GM12878 (cell line): Measurements from ENCODE around the gene HIBCH. TPM values are rescaled to one million over a fixed set of nuclear protein-coding genes. Genes with fewer than 3 reads are reported as not detected.

Experiments
- REST ChIP-seq: IDR thresholded peaks from 2 replicates; pipeline ENCODE4 v1.6.1; 2012; ENCODE audit warnings: mild to moderate bottlenecking, low read depth, low read length
- polyA plus RNA-seq, 11 experiments: library from polyadenylated mRNA; depleted of rRNA in 4 of 11; unstranded in 6 of 11; stranded (reverse) in 5 of 11; fragments of >200 nt; fragmentation: Nextera tagmentation in 4 of 11; fragmentation: Illumina TruSeq in 1 of 11; extraction: Ambion mirVana in 4 of 11; extraction: Trizol in 1 of 11; gene quantifications; 1 replicate in 1 of 11; 2 replicates in 10 of 11; pipeline versions ENCODE4 v1.2.1 to v1.2.3, GENCODE V29; 2011 to 2016; ENCODE audit warnings: inconsistent platforms in 2 of 11, missing spikeins in 2 of 11, low read depth in 1 of 11
- total RNA-seq, 4 experiments: library from RNA; depleted of rRNA in 3 of 4; stranded (reverse); fragments of >200 nt in 3 of 4; fragmentation: Illumina TruSeq in 1 of 4; extraction: Trizol in 1 of 4; gene quantifications; 2 replicates each; pipeline versions ENCODE4 v1.2.1 to v1.2.3, GENCODE V29; 2013 to 2021

HIBCH gene
- total and polyA plus RNA-seq, 10 of the 15 experiments (the other 5 are each of a cell fraction or from before 2014, with no cell fraction given), result 22.3 to 81.0 (median 37.4) TPM

GRCh38 chr2:190156530-190157212 lies 163.0 kb downstream of the HIBCH start (continued):
- no peak for TF ChIP-seq REST

Other genes starting within 250 kb of the HIBCH start
- gene INPP1, start 23.8 kb upstream of the HIBCH start, total RNA-seq (2014; rRNA removed), result 6.7 and 7.4 TPM in 2 replicates
- 9.7 and 10.8 TPM in 2 replicates for gene INPP1, start 23.8 kb upstream of the HIBCH start, total RNA-seq (2014; rRNA removed; fragmentation: Illumina TruSeq; extraction: Trizol)
- 9.0 and 9.9 TPM in 2 replicates for gene INPP1, start 23.8 kb upstream of the HIBCH start, total RNA-seq (2021)
- 16.6 and 16.7 TPM in 2 replicates for gene INPP1, start 23.8 kb upstream of the HIBCH start, polyA plus RNA-seq (2011; rRNA removed)
- gene INPP1, start 23.8 kb upstream of the HIBCH start, polyA plus RNA-seq (2014; fragmentation: Illumina TruSeq; extraction: Trizol), result 17.9 and 23.6 TPM in 2 replicates
- gene INPP1, start 23.8 kb upstream of the HIBCH start, polyA plus RNA-seq (2014; fragmentation: Nextera tagmentation; extraction: Ambion mirVana), result 1 to 10 TPM; 3.3 to 8.9 TPM
- gene INPP1, start 23.8 kb upstream of the HIBCH start, polyA plus RNA-seq (2014; rRNA removed), result 12.3 and 13.2 TPM in 2 replicates
- 10 to 100 TPM; 13.2 to 13.3 TPM for gene INPP1, start 23.8 kb upstream of the HIBCH start, polyA plus RNA-seq (2016; fragmentation: Nextera tagmentation; extraction: Ambion mirVana)
- 38.3 and 38.6 TPM in 2 replicates for gene MFSD6, start 88.5 kb upstream of the HIBCH start, total RNA-seq (2014; rRNA removed)
- gene MFSD6, start 88.5 kb upstream of the HIBCH start, total RNA-seq (2014; rRNA removed; fragmentation: Illumina TruSeq; extraction: Trizol), result 20.6 and 21.5 TPM in 2 replicates
- 42.6 and 44.1 TPM in 2 replicates for gene MFSD6, start 88.5 kb upstream of the HIBCH start, total RNA-seq (2021)
- 20.9 and 25.8 TPM in 2 replicates for gene MFSD6, start 88.5 kb upstream of the HIBCH start, polyA plus RNA-seq (2011; rRNA removed)
- 32.2 and 32.5 TPM in 2 replicates for gene MFSD6, start 88.5 kb upstream of the HIBCH start, polyA plus RNA-seq (2014; fragmentation: Illumina TruSeq; extraction: Trizol)
- 10 to 100 TPM in 1 of 2 experiments, 1 to 10 TPM in 1; 6.7 to 10.3 TPM for gene MFSD6, start 88.5 kb upstream of the HIBCH start, polyA plus RNA-seq (2014; fragmentation: Nextera tagmentation; extraction: Ambion mirVana)
- 26.9 and 29.5 TPM in 2 replicates for gene MFSD6, start 88.5 kb upstream of the HIBCH start, polyA plus RNA-seq (2014; rRNA removed)
- 10 to 100 TPM; 19.5 to 34.4 TPM for gene MFSD6, start 88.5 kb upstream of the HIBCH start, polyA plus RNA-seq (2016; fragmentation: Nextera tagmentation; extraction: Ambion mirVana)
- gene NEMP2, start 214.9 kb upstream of the HIBCH start, total RNA-seq (2014; rRNA removed), result 7.9 and 12.6 TPM in 2 replicates
- gene NEMP2, start 214.9 kb upstream of the HIBCH start, total RNA-seq (2014; rRNA removed; fragmentation: Illumina TruSeq; extraction: Trizol), result 8.3 and 11.6 TPM in 2 replicates
- gene NEMP2, start 214.9 kb upstream of the HIBCH start, total RNA-seq (2021), result 10.4 and 12.6 TPM in 2 replicates
- gene NEMP2, start 214.9 kb upstream of the HIBCH start, polyA plus RNA-seq (2011; rRNA removed), result 12.9 and 19.0 TPM in 2 replicates
- gene NEMP2, start 214.9 kb upstream of the HIBCH start, polyA plus RNA-seq (2014; fragmentation: Illumina TruSeq; extraction: Trizol), result 7.6 and 9.7 TPM in 2 replicates
- gene NEMP2, start 214.9 kb upstream of the HIBCH start, polyA plus RNA-seq (2014; fragmentation: Nextera tagmentation; extraction: Ambion mirVana), result 1 to 10 TPM; 2.3 to 3.6 TPM
- 6.5 and 7.0 TPM in 2 replicates for gene NEMP2, start 214.9 kb upstream of the HIBCH start, polyA plus RNA-seq (2014; rRNA removed)
- 10 to 100 TPM; 12.5 to 14.0 TPM for gene NEMP2, start 214.9 kb upstream of the HIBCH start, polyA plus RNA-seq (2016; fragmentation: Nextera tagmentation; extraction: Ambion mirVana)